H1 (cell line): ENCODE measurements around the gene EPSTI1. TPM values are rescaled to one million over a fixed set of nuclear protein-coding genes. Genes with fewer than 3 reads are reported as not detected.

Source experiments
- CTCF ChIA-PET: fragments of 300-600 bp; sonication (Branson Sonifier 250); formaldehyde crosslinking; loops from one replicate; lab custom pipeline; 2021; ENCODE audit not compliant: partially characterized antibody; lab: Charles Lee
- POLR2A ChIA-PET: fragments of 300-600 bp; sonication (Branson Sonifier 250); formaldehyde crosslinking; loops from one replicate; lab custom pipeline; 2021; ENCODE audit warnings: inconsistent platforms; ENCODE audit not compliant: partially characterized antibody; lab: Charles Lee
- DNase-seq, 2 experiments: peaks; one replicate each; pipeline versions ENCODE4 v3.0.0 to v3.0.0-alpha.2; 2010 to 2022; ENCODE audit warnings: low spot score in 2 of 2, low read depth in 1 of 2, mixed read lengths in 1 of 2
- FAIRE-seq: peaks from 2 replicates; lab custom pipeline; 2011; peaks lifted over from hg19 to GRCh38; lab: Jason Lieb, UNC
- H2AFZ ChIP-seq: 2 replicates; pipeline ENCODE4 v1.8.1; 2012; ENCODE audit warnings: low read length, inconsistent platforms
- H2AK5ac ChIP-seq: 2 replicates; pipeline ENCODE4 v1.6.1; 2013; ENCODE audit warnings: low read depth, low read length
- H2BK120ac ChIP-seq: replicated peaks from 2 replicates; pipeline ENCODE3; 2013; ENCODE audit warnings: low read depth, low read length, inconsistent platforms
- H2BK12ac ChIP-seq: 2 replicates; pipeline ENCODE4 v1.6.1; 2013; ENCODE audit warnings: low read depth, low read length
- H2BK15ac ChIP-seq: 2 replicates; pipeline ENCODE4 v1.6.1; 2013; ENCODE audit warnings: low read length
- H2BK20ac ChIP-seq: 2 replicates; pipeline ENCODE4 v1.6.1; 2013; ENCODE audit warnings: low read length
- H2BK5ac ChIP-seq: 2 replicates; pipeline ENCODE4 v1.6.1; 2013; ENCODE audit warnings: low read depth, low read length
- H3K14ac ChIP-seq: 2 replicates; pipeline ENCODE4 v1.6.1; 2013; ENCODE audit warnings: inconsistent platforms; ENCODE audit not compliant: insufficient read length
- H3K18ac ChIP-seq: 2 replicates; pipeline ENCODE4 v1.6.1; 2013; ENCODE audit warnings: low read length; ENCODE audit errors: extremely low read depth
- H3K23ac ChIP-seq: 2 replicates; pipeline ENCODE4 v1.6.1; 2013; ENCODE audit warnings: inconsistent platforms; ENCODE audit not compliant: insufficient read length
- H3K23me2 ChIP-seq: 2 replicates; pipeline ENCODE4 v1.6.1; 2013; ENCODE audit warnings: low read depth, low read length
- H3K27ac ChIP-seq: 2 replicates; pipeline ENCODE4 v1.6.1; 2011; ENCODE audit warnings: low read depth, low read length, inconsistent platforms
- H3K27me3 ChIP-seq, 4 experiments: replicated peaks in 1 of 4; 1 replicate in 1 of 4; 2 replicates in 3 of 4; pipeline versions ENCODE4 v1.6.1 to v1.8.1; 2011 to 2013; ENCODE audit warnings: low read length in 3 of 4, mild to moderate bottlenecking in 3 of 4, inconsistent platforms in 2 of 4, mixed read lengths in 2 of 4, moderate library complexity in 1 of 4; ENCODE audit not compliant: control insufficient read depth in 3 of 4, insufficient read depth in 3 of 4; ENCODE audit errors: extremely low read depth in 1 of 4
- H3K36me3 ChIP-seq, 4 experiments: 2 replicates each; pipeline versions ENCODE4 v1.6.1 to v1.8.1; 2011 to 2013; ENCODE audit warnings: mild to moderate bottlenecking in 4 of 4, low read length in 3 of 4, moderate library complexity in 2 of 4, control low read depth in 1 of 4, inconsistent platforms in 1 of 4; ENCODE audit not compliant: insufficient read depth in 4 of 4, control insufficient read depth in 2 of 4
- H3K4ac ChIP-seq: replicated peaks from 2 replicates; pipeline ENCODE3; 2013; ENCODE audit warnings: low read length, low read depth, mixed read lengths, inconsistent platforms; ENCODE audit not compliant: insufficient read length
- H3K4me1 ChIP-seq, 4 experiments: replicated peaks in 1 of 4; 1 replicate in 1 of 4; 2 replicates in 3 of 4; pipeline versions ENCODE4 v1.6.1 to v1.8.1; 2011 to 2013; ENCODE audit warnings: low read length in 3 of 4, inconsistent platforms in 2 of 4, mixed read lengths in 1 of 4; ENCODE audit not compliant: insufficient read depth in 4 of 4, control insufficient read depth in 3 of 4
- H3K4me2 ChIP-seq, 2 experiments: 2 replicates each; pipeline versions ENCODE4 v1.6.1 to v1.8.1; 2011 to 2013; ENCODE audit warnings: low read depth in 2 of 2, low read length in 2 of 2, control low read depth in 1 of 2, inconsistent platforms in 1 of 2, mild to moderate bottlenecking in 1 of 2; ENCODE audit not compliant: insufficient read depth in 1 of 2
- H3K4me3 ChIP-seq, 4 experiments: fragments of 200-600, 300-600 bp in 1 of 4; sonication (generic), shearing (Covaris generic), sonication (Bioruptor Twin) in 1 of 4; 2 replicates each; pipeline versions ENCODE4 v1.5.1 to v1.8.1; 2011 to 2016; ENCODE audit warnings: low read length in 4 of 4, low read depth in 3 of 4, control low read depth in 2 of 4, inconsistent platforms in 2 of 4, mild to moderate bottlenecking in 2 of 4, mixed read lengths in 1 of 4, moderate library complexity in 1 of 4; ENCODE audit not compliant: insufficient read depth in 2 of 4; ENCODE audit errors: extremely low read depth in 1 of 4
- H3K56ac ChIP-seq: replicated peaks from 2 replicates; pipeline ENCODE3; 2013; ENCODE audit warnings: low read depth, mild to moderate bottlenecking, mixed read lengths, low read length, inconsistent platforms; ENCODE audit not compliant: insufficient read length
- H3K79me1 ChIP-seq: 2 replicates; pipeline ENCODE4 v1.6.1; 2013; ENCODE audit warnings: low read depth, low read length, control low read depth
- H3K79me2 ChIP-seq, 2 experiments: 2 replicates each; pipeline versions ENCODE4 v1.6.1 to v1.8.1; 2012 to 2013; ENCODE audit warnings: low read length in 2 of 2, mild to moderate bottlenecking in 2 of 2, inconsistent platforms in 1 of 2; ENCODE audit not compliant: insufficient read depth in 2 of 2, control insufficient read depth in 1 of 2
- H3K9ac ChIP-seq, 4 experiments: replicated peaks in 1 of 4; 1 replicate in 1 of 4; 2 replicates in 3 of 4; pipeline versions ENCODE4 v1.6.1 to v1.8.1; 2011 to 2013; ENCODE audit warnings: low read depth in 3 of 4, low read length in 3 of 4, control low read depth in 2 of 4, mild to moderate bottlenecking in 2 of 4, moderate library complexity in 2 of 4, inconsistent platforms in 1 of 4; ENCODE audit errors: extremely low read depth in 1 of 4
- H3K9me3 ChIP-seq, 2 experiments: 2 replicates each; pipeline versions ENCODE4 v1.6.1 to v1.8.1; 2012 to 2013; ENCODE audit warnings: mild to moderate bottlenecking in 2 of 2, moderate library complexity in 2 of 2, control low read depth in 1 of 2, inconsistent platforms in 1 of 2, low read depth in 1 of 2, low read length in 1 of 2, mixed read lengths in 1 of 2; ENCODE audit not compliant: insufficient read depth in 2 of 2
- H4K20me1 ChIP-seq, 2 experiments: replicated peaks in 1 of 2; 2 replicates each; pipeline versions ENCODE3 to v1.8.1; 2011 to 2013; ENCODE audit warnings: inconsistent platforms in 2 of 2, low read length in 2 of 2, mild to moderate bottlenecking in 1 of 2; ENCODE audit not compliant: insufficient read depth in 2 of 2, control insufficient read depth in 1 of 2
- H4K5ac ChIP-seq: 2 replicates; pipeline ENCODE4 v1.6.1; 2013; ENCODE audit warnings: low read length, low read depth, mixed read lengths, inconsistent platforms; ENCODE audit not compliant: insufficient read length
- H4K8ac ChIP-seq: 2 replicates; pipeline ENCODE4 v1.8.0; 2013; ENCODE audit warnings: mild to moderate bottlenecking, moderate library complexity, low read length, inconsistent platforms; ENCODE audit not compliant: insufficient read depth; ENCODE audit errors: extremely low read depth
- H4K91ac ChIP-seq: replicated peaks from 2 replicates; pipeline ENCODE3; 2013; ENCODE audit warnings: low read length, mixed read lengths, inconsistent platforms; ENCODE audit not compliant: insufficient read length
- CTCF ChIP-seq, 3 experiments: IDR thresholded peaks; 1 replicate in 2 of 3; 2 replicates in 1 of 3; pipeline versions ENCODE4 v1.5.1 to v1.6.1; 2011; ENCODE audit warnings: low read length in 3 of 3, mild to moderate bottlenecking in 3 of 3, inconsistent platforms in 2 of 3, low read depth in 1 of 3, moderate library complexity in 1 of 3; ENCODE audit not compliant: insufficient read depth in 1 of 3; ENCODE audit errors: control extremely low read depth in 1 of 3
- SP4 ChIP-seq: IDR thresholded peaks from 2 replicates; pipeline ENCODE4 v1.6.1; 2012; ENCODE audit warnings: low read length, inconsistent platforms
- WGBS, 2 experiments: shearing (Covaris generic) in 1 of 2; methylation state at CpG; one replicate each; pipeline versions ENCODE4 v1.1.6 to v1.1.7; 2013 to 2015; ENCODE audit warnings: low lambda C conversion rate in 2 of 2, mixed read lengths in 2 of 2, inconsistent platforms in 1 of 2, low coverage in 1 of 2, missing lambda C conversion rate in 1 of 2; ENCODE audit not compliant: insufficient replicate concordance in 2 of 2, insufficient coverage in 1 of 2, insufficient read length in 1 of 2; ENCODE audit errors: extremely low coverage in 1 of 2, missing lambda C conversion rate in 1 of 2; 5-methylcytosine and 5-hydroxymethylcytosine counted together
- polyA plus RNA-seq, 7 experiments: library from polyadenylated mRNA; depleted of rRNA in 3 of 7; stranded (reverse) in 5 of 7; unstranded in 2 of 7; fragments of >200 nt in 5 of 7; fragments of 200-250 nt in 2 of 7; gene quantifications; 1 replicate in 5 of 7; 2 replicates in 1 of 7; 4 replicates in 1 of 7; pipeline versions ENCODE4 v1.2.1 to v1.2.3, GENCODE V29; 2011 to 2013; ENCODE audit warnings: missing spikeins in 2 of 7, mixed read lengths in 2 of 7
- total RNA-seq: library from RNA; stranded (reverse); fragmentation: NEBNext Ultra II Directional; extraction: Animal tissue kit (Norgen Biotek cat#: 25700); gene quantifications from 2 replicates; pipeline ENCODE4 v1.2.1, GENCODE V29; 2021

EPSTI1 gene
- total and polyA plus RNA-seq, 2 of the 8 experiments (the other 6 are each of a cell fraction or from before 2014, with no cell fraction given) = 0.23 to 0.37 TPM

DNA sequence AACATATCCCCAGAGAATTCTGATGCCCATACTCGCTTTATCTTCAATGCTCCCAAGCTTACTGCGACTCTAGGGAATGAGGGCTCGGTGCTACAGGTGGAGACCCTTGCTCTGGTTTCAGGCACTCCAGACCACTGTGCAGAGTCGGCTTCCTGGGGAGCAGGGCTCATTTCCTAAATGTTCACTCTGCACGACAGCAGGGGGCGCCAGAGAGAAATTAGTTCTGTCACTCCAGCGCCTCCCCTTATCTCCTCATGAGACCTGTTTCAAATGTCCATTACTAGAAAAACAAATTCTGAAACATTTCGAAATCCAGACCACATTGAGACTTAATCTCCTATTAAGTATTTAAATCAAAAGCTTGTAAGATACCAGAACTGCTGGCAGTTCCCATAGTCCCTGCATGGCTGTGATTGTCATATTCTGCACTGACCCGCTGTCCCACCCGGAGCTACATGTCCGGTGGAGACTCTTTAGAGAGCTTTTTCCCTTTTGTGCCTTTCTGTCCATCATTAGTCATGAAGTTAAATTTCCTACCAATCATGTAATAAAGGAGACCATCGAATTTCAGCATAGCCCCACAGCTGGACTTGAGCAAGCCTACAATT is 22.4 kb downstream of the EPSTI1 start:
- no peak for FAIRE-seq
- POLR2A ChIA-PET = no interaction called here
- TF ChIP-seq CTCF (IDR thresholded peaks at IDR 0.05; ENCODE audit: control extremely low read depth in 1 of 3, insufficient read depth in 1 of 3, low read depth in 1 of 3, low read length in 3 of 3) = peak; percentile 71 to 82 (median 81)
- no peak for TF ChIP-seq SP4

More for the DNA sequence above, 22.4 kb downstream of the EPSTI1 start:
- no peak overlapping the region for H2BK5ac ChIP-seq
- no peak overlapping the region for H2BK20ac ChIP-seq
- no peak overlapping the region for H4K8ac ChIP-seq
- no peak overlapping the region for H2BK120ac ChIP-seq
- H3K9ac ChIP-seq = no peak overlapping the region
- H3K4me3 ChIP-seq = no peak overlapping the region
- H3K27me3 ChIP-seq = no peaks in the 10 kb centered on the region
- H3K27ac ChIP-seq = no peak overlapping the region
- no peaks in the 10 kb centered on the region for H3K79me2 ChIP-seq
- H2BK15ac ChIP-seq = no peak overlapping the region
- no peak overlapping the region for H2AK5ac ChIP-seq
- CTCF ChIA-PET = interaction anchor here (0.6 to 3.0 kb wide), 49 partner anchors 9 to 904 kb away, joined by 3 to 25 read pairs (median 4); partner anchors contain the start of genes DNAJC15 and EPSTI1
- no peak overlapping the region for H3K14ac ChIP-seq
- H3K4me2 ChIP-seq = no peak overlapping the region
- H3K9me3 ChIP-seq = no peaks in the 10 kb centered on the region
- DNase-seq = peak in 1 of 2 experiments; percentile 93
- no peak overlapping the region for H2AFZ ChIP-seq
- no peak overlapping the region for H2BK12ac ChIP-seq
- no peak overlapping the region for H3K23ac ChIP-seq
- WGBS, 2 experiments = 41% methylated on average over 12 of the region's 12 CpGs; no CpG with 5 or more reads in 1 of the 2 experiments
- no peak overlapping the region for H3K56ac ChIP-seq
- no peaks in the 10 kb centered on the region for H3K79me1 ChIP-seq
- peaks cover 3 to 12% (median 4%) of the 10 kb centered on the region in 4 experiments; a peak in 5 of 7 replicates for H3K4me1 ChIP-seq
- H4K91ac ChIP-seq = no peak overlapping the region
- no peak overlapping the region for H3K4ac ChIP-seq
- H3K18ac ChIP-seq = no peak overlapping the region
- H4K20me1 ChIP-seq = no peaks in the 10 kb centered on the region
- no peaks in the 10 kb centered on the region for H3K36me3 ChIP-seq
- H4K5ac ChIP-seq = no peak overlapping the region
- no peaks in the 10 kb centered on the region for H3K23me2 ChIP-seq
